Skin of body (tissue), 2 donors: ENCODE data around the gene SF3B2. TPM values are rescaled to one million over a fixed set of nuclear protein-coding genes. Genes with fewer than 3 reads are reported as not detected.
"Not testable (repeated sequence)": the region's sequence is repeated elsewhere in the genome, so short reads cannot be mapped to it uniquely, and the experiment has no call there.

Experiments used
- DNase-seq: peaks from one replicate; lab custom pipeline; 2025; lab: John Stamatoyannopoulos, UW
- total RNA-seq: library from RNA; depleted of rRNA; stranded (reverse); fragments of >200 nt; gene quantifications from one replicate; pipeline ENCODE4 v1.2.3, GENCODE V29; 2014

SF3B2 gene
- total RNA-seq, 1 donor from 2014 or later, result 87.3 TPM

- no peak for DNase-seq
Measured at GRCh38 chr11:66071381-66071801, 19.2 kb downstream of the SF3B2 start.

DNA sequence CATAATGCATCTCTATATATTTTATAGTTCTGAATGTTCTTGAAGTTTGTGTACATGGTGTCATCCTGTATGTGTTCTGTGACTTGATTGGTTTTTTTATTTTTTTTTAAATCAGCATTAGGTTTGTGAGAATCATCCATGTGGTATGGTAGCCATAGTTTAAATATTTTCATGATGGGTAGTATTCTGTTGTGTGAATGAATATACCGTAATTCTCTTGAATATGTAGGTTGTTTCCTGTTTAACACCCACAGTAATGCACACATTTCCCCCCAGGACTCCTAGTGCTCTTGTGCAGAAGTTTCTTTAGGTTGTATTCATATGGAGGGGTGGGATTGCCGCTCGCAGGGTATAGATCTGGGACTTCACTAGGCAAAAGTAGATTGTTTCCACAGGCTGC, 19.9 kb downstream of the SF3B2 start:
- no peak for DNase-seq

DNA sequence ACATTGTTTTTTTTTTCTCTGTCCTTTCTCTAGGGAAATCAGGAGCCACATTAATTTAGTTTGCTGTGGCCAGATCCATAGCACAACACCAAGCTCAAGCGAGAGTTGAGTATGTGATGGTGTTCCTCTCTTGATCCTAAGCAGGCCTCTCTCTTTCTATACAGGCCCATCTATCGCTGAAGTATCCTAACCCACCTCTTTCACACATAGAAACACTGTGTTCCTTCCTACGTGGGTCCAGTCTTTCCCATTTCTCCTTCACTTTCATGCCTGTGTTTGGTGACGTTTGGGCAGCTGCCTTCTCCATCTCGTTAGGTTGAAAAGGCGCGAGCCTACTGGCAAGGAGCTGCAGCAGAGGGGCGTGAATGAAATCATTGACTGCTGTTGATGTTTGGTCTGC, 20.4 kb downstream of the SF3B2 start:
- no peak for DNase-seq

DNA sequence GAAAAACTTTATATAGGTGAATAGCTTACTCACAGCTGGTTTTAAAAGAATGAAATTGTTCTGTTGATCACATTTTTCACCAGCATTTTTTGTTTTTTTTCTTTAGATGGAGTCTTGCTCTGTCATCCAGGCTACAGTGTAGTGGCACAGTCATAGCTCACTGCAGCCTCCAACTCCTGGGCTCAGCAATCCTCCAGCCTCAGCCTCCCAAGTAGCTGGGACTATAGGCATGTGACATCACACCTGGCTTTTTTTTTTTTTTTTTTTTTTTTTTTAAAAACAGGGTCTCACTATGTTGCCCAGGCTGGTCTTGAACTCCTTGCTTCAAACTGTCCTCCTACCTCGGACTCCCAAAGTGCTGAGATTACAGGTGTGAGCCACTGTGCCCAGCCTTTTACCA, 21.5 kb downstream of the SF3B2 start:
- DNase-seq, result no peak

DNA sequence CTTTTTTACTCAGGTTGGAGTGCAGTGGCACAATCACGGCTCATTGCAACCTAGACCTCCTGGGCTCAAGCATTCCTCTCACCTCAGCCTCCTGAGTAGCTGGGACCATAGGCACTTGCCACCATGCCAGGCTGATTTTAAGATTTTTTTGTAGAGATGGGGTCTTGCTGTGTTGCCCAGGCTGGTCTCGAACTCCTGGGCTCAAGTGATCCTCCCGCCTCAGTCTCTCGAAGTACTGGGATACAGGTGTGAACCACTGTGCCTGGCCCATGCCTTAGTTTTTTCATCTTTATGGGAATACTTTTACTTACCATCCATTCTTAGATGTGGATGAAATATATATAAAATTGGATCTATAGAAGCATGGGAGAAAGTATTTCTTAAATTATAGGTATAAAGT, 23.1 kb downstream of the SF3B2 start:
- DNase-seq, result no peak

DNA sequence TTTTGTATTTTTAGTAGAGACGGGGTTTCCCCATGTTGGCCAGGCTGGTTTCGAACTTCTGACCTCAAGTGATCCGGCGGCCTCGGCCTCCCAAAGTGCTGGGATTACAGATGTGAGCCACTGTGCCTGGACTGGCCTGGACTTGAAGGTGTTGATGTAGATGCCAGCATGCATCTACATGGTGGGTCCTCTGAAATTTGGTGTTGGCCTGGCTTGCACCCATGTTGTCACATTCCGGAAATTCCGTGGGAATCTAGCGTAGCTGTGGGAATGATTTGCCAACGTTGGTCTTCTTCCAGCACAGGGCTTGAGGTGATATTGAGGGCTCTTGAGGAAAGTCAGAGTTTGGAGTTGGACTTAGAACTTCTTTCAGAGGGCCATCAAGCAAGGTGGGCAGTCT, 24.4 kb downstream of the SF3B2 start:
- no peak for DNase-seq

DNA sequence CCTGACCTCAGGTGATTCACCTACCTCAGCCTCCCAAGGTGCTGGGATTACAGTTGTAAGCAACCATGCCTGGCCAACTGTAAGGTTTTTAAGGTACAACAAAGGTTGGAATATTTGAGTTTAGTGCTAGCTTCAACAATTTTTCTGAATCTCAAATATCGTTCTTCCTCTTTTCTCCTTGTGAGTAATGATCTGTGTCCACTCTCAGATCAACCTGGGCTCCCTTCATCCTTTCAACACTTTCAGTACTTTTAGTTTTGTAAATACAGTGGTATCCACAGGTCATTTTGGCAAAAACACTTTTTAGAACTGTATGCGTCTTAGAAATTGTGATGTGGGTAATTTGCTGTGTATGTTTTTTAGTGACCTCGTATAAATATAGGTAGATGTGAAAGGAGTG, 25.8 kb downstream of the SF3B2 start:
- no peak for DNase-seq

DNA sequence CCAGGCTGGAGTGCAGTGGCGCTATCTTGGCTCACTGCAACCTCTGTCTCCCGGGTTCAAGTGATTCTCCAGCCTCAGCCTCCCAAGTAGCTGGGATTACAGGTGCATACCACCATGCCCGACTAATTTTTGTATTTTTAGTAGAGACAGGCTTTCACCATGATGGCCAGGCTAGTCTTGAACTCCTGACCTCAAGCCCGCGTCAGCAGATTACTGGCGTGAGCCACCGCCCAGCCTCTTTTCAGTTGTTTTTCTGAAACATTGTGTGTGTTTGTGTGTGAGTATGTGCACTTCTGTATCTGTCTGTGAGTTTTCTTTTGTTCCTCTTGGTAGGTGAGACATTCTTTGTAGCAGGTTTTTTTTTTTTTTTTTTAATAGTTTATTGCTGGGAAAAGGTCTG, 26.8 kb downstream of the SF3B2 start:
- DNase-seq, result not testable (repeated sequence)

- DNase-seq, result no peak
Measured at GRCh38 chr11:66080055-66080817, 28.1 kb downstream of the SF3B2 start.

DNA sequence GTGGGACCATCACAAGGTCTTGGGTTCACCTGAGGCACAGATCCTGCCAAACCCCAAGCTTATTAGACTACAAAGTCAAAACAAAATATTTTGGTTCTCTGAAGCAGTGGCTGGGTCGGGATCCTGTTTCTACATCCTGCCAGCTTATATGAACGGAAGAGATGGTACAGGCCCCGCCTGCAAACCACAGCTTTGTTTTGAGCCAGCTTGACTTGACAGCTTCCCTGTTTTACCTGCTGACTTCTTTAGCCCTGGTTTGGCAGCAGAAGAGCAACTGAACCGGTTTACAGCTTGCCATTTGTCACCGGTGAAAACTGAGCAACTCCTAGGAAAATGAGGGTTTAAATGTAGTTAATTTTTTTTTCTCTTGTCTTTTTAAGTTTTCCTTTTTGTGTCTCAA, 29.3 kb downstream of the SF3B2 start:
- DNase-seq, result peak; percentile 8

DNA sequence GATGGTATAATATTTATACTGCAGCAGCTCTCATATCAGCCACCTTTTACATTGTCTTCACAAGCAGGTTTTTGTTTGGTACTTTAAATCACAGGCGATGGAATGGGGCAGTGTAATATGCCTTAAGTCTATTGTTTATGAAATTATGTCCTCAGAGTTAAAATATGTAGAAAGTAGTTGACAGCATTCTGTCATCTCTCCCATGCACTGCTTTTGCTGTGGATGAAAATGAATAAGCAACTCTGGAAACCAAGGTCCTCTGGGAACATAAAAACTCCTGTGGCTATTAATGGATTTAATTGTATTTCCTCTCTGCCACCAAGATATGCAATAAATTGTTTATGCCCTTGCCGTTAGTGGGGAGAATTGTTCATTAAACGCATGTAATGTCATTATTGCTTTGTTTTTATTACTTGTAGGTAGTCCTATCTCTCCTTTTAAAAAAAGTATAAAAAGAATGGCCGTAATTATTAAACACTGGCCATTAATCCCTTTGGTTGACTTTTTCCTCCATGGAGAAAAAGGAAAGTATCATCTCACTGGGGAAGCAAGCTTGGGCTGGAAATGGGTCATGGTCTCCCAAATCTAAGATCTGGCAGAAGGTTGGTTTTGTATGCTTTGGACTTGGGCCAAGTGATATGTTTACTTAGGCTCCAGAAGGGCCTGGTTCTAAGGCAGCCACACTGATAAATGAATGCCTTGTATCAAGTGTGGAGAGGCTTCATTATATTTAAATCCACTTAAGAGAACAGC, 31.0 kb downstream of the SF3B2 start:
- no peak for DNase-seq

GRCh38 chr11:66083767-66084166, 31.6 kb downstream of the SF3B2 start:
- DNase-seq, result no peak

GRCh38 chr11:66084821-66085475, 32.8 kb downstream of the SF3B2 start:
- no peak for DNase-seq

DNA sequence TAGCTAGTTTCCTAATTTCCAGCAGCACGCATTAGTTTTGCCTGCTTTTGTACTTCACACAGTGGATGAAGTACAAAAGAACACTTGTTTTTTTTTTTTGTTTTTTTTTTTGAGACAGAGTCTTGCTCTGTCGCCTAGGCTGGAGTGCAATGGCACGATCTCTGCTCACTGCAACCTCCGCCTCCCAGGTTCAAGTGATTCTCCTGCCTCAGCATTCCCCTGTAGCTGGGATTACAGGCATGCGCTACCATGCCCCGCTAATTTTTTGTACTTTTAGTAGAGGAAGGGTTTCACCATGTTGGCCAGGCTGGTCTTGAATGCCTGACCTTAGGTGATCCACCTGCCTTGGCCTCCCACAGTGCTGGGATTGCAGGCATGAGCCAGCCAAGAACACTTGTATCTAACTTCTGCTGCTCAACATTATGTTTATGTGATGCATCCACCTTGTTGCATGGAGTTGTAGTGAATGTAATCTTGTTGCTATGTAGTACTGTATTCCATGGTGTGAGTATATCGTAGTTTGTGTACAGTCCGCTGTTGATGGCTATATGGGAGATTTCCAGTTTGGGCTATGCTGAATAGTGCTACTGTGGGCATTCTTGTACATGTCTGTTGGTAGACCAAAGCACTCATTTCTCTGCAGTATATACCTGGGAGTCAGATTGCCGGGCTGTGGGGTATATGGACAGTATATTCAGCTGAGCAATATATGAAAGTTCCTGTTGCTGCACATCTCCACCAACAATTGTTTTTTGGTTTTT, 35.2 kb downstream of the SF3B2 start:
- no peak for DNase-seq

- no peak for DNase-seq
Measured at GRCh38 chr11:66089067-66089466, 36.9 kb downstream of the SF3B2 start.

GRCh38 chr11:66090288-66090687, 38.1 kb downstream of the SF3B2 start:
- no peak for DNase-seq

- DNase-seq, result not testable (repeated sequence)
Measured at GRCh38 chr11:66092125-66092524, 40.0 kb downstream of the SF3B2 start.

- not testable (repeated sequence) for DNase-seq
Measured at GRCh38 chr11:66099746-66100145, 47.6 kb downstream of the SF3B2 start.

- no peak for DNase-seq
Measured at GRCh38 chr11:66100272-66101065, 48.3 kb downstream of the SF3B2 start.

DNA sequence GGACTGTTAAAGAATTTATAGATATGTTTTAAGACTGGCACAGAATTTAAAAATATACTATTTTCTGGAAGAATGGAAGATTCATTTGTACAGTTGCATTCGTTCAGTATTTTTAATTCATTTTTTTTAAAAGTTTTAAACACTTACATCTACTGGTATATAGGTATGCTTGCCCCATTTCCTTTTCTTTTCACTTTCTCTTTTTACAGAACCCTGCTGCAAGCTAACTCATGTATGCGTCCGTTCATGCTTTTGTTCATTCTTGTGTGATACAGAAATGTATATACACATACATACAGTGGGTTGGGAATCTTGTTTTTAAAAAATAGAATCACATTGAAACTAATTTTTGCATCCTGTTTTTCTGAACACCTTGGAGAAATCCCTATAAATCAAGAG, 48.9 kb downstream of the SF3B2 start:
- DNase-seq, result no peak
